IMR-90 (cell line): ENCODE results near the gene PALMD. TPM values are rescaled to one million over a fixed set of nuclear protein-coding genes. Genes with fewer than 3 reads are reported as not detected.

ENCODE experiments used
- ATAC-seq: fragments of 200-7000 bp; cut with Tn5 transposase; 2 replicates; pipeline ENCODE4 v1.9.1; 2020; ENCODE audit warnings: low read depth, mild to moderate bottlenecking, moderate library complexity
- BruUV-seq: library from RNA; stranded (reverse); fragments of 400-500 nt; replicated peaks from 2 replicates; lab custom pipeline; 2021; lab: Mats Ljungman, UMichigan
- CTCF ChIA-PET: fragments of 300-600 bp; formaldehyde crosslinking; extraction: SDS; loops from one replicate; lab custom pipeline; 2021; ENCODE audit warnings: antibody characterized with exemption; lab: Yijun Ruan, JAX
- POLR2A ChIA-PET: fragments of 300-600 bp; sonication (Branson Sonifier 250); formaldehyde crosslinking; loops from one replicate; lab custom pipeline; 2022; ENCODE audit warnings: antibody characterized with exemption; ENCODE audit not compliant: unreplicated experiment; lab: Charles Lee
- DNase-seq: peaks from one replicate; pipeline ENCODE4 v3.0.0; 2013
- H2AFZ ChIP-seq: replicated peaks from 2 replicates; pipeline ENCODE3; 2013; ENCODE audit warnings: low read length, mild to moderate bottlenecking; ENCODE audit not compliant: poor library complexity
- H2AK5ac ChIP-seq: 2 replicates; pipeline ENCODE4 v1.6.1; 2013; ENCODE audit warnings: low read depth, low read length, inconsistent platforms
- H2AK9ac ChIP-seq: replicated peaks from 2 replicates; pipeline ENCODE3; 2013; ENCODE audit warnings: mild to moderate bottlenecking, low read depth, low read length, moderate library complexity; ENCODE audit not compliant: poor library complexity
- H2BK120ac ChIP-seq: 2 replicates; pipeline ENCODE4 v1.6.1; 2013; ENCODE audit warnings: low read depth, low read length, inconsistent platforms
- H2BK15ac ChIP-seq: 3 replicates; pipeline ENCODE4 v1.6.1; 2013; ENCODE audit warnings: low read depth, low read length, inconsistent platforms
- H2BK20ac ChIP-seq: 2 replicates; pipeline ENCODE4 v1.6.1; 2013; ENCODE audit warnings: low read depth, mild to moderate bottlenecking, inconsistent platforms, low read length, moderate library complexity
- H2BK5ac ChIP-seq: 2 replicates; pipeline ENCODE4 v1.6.1; 2013; ENCODE audit warnings: mild to moderate bottlenecking, low read depth, low read length, inconsistent platforms; ENCODE audit not compliant: poor library complexity, severe bottlenecking
- H3K14ac ChIP-seq: replicated peaks from 2 replicates; pipeline ENCODE4 v1.6.1; 2013; ENCODE audit warnings: low read depth, low read length, inconsistent platforms
- H3K18ac ChIP-seq: 2 replicates; pipeline ENCODE4 v1.6.1; 2013; ENCODE audit warnings: low read depth, low read length, control low read depth
- H3K23ac ChIP-seq: 2 replicates; pipeline ENCODE4 v1.6.1; 2013; ENCODE audit warnings: low read depth, low read length, inconsistent platforms
- H3K27ac ChIP-seq: 2 replicates; pipeline ENCODE4 v1.5.1; 2013; ENCODE audit warnings: mild to moderate bottlenecking, control low read depth, low read length; ENCODE audit not compliant: insufficient read depth
- H3K27me3 ChIP-seq: 2 replicates; pipeline ENCODE4 v1.6.1; 2013; ENCODE audit warnings: low read length; ENCODE audit not compliant: control insufficient read depth, insufficient read depth
- H3K36me3 ChIP-seq: 2 replicates; pipeline ENCODE4 v1.6.1; 2013; ENCODE audit warnings: low read length, mixed read lengths; ENCODE audit not compliant: control insufficient read depth, insufficient read depth
- H3K4ac ChIP-seq: 2 replicates; pipeline ENCODE4 v1.6.1; 2013; ENCODE audit warnings: low read depth, low read length, inconsistent platforms
- H3K4me1 ChIP-seq: 2 replicates; pipeline ENCODE4 v1.6.1; 2013; ENCODE audit warnings: low read length, mixed read lengths; ENCODE audit not compliant: control insufficient read depth, insufficient read depth
- H3K4me2 ChIP-seq: 2 replicates; pipeline ENCODE4 v1.6.1; 2013; ENCODE audit warnings: low read depth, mild to moderate bottlenecking, control low read depth, low read length, moderate library complexity
- H3K4me3 ChIP-seq: 2 replicates; pipeline ENCODE4 v1.5.1; 2013; ENCODE audit warnings: low read depth, mild to moderate bottlenecking, control low read depth, low read length, moderate library complexity; ENCODE audit not compliant: insufficient read depth
- H3K56ac ChIP-seq: 2 replicates; pipeline ENCODE4 v1.6.1; 2013; ENCODE audit warnings: low read length, inconsistent platforms; ENCODE audit not compliant: insufficient read depth; ENCODE audit errors: extremely low read depth
- H3K79me1 ChIP-seq, 2 experiments: 2 replicates each; pipeline ENCODE4 v1.6.1; 2013; ENCODE audit warnings: low read length in 2 of 2, inconsistent platforms in 1 of 2, low read depth in 1 of 2
- H3K9ac ChIP-seq: 2 replicates; pipeline ENCODE4 v1.6.1; 2013; ENCODE audit warnings: low read depth, low read length, control low read depth
- H3K9me1 ChIP-seq: 2 replicates; pipeline ENCODE4 v1.6.1; 2013; ENCODE audit warnings: low read length, inconsistent platforms; ENCODE audit not compliant: insufficient read depth
- H3K9me3 ChIP-seq: 2 replicates; pipeline ENCODE4 v1.6.1; 2013; ENCODE audit warnings: low read length; ENCODE audit not compliant: control insufficient read depth, insufficient read depth
- H4K20me1 ChIP-seq: 2 replicates; pipeline ENCODE4 v1.6.1; 2013; ENCODE audit warnings: low read length, inconsistent platforms; ENCODE audit not compliant: insufficient read depth
- H4K5ac ChIP-seq: 2 replicates; pipeline ENCODE4 v1.6.1; 2013; ENCODE audit warnings: mild to moderate bottlenecking, low read depth, low read length, control low read depth
- H4K8ac ChIP-seq, 2 experiments: 2 replicates each; pipeline ENCODE4 v1.6.1; 2013; ENCODE audit warnings: low read depth in 2 of 2, low read length in 2 of 2, control low read depth in 1 of 2, inconsistent platforms in 1 of 2
- H4K91ac ChIP-seq: 2 replicates; pipeline ENCODE4 v1.6.1; 2013; ENCODE audit warnings: low read depth, low read length, inconsistent platforms; ENCODE audit not compliant: insufficient read depth
- BHLHE40 ChIP-seq: fragments of 150-350 bp; IDR thresholded peaks from 2 replicates; pipeline ENCODE4 v1.6.1; 2016; ENCODE audit warnings: mild to moderate bottlenecking, low read depth, low read length
- CTCF ChIP-seq: conservative IDR thresholded peaks from 2 replicates; pipeline ENCODE4 v1.5.1; 2012; ENCODE audit warnings: mild to moderate bottlenecking, low read depth, low read length, improper control_type of control experiment
- MAFK ChIP-seq: IDR thresholded peaks from 2 replicates; pipeline ENCODE4 v1.6.1; 2012; ENCODE audit warnings: low read depth, low read length, improper control_type of control experiment
- MXI1 ChIP-seq: IDR thresholded peaks from 2 replicates; pipeline ENCODE4 v1.6.1; 2012; ENCODE audit warnings: low read depth, mild to moderate bottlenecking, low read length, moderate library complexity, borderline replicate concordance
- NFE2L2 ChIP-seq: fragments of 150-350 bp; IDR thresholded peaks from 2 replicates; pipeline ENCODE4 v1.6.1; 2016; ENCODE audit warnings: low read depth, mild to moderate bottlenecking, low read length
- RAD21 ChIP-seq: IDR thresholded peaks from 2 replicates; pipeline ENCODE4 v1.6.1; 2012; ENCODE audit warnings: low read length, improper control_type of control experiment
- RCOR1 ChIP-seq: IDR thresholded peaks from 2 replicates; pipeline ENCODE4 v1.6.1; 2012; ENCODE audit warnings: mild to moderate bottlenecking, low read length, improper control_type of control experiment; ENCODE audit not compliant: insufficient replicate concordance
- RFX5 ChIP-seq: IDR thresholded peaks from 2 replicates; pipeline ENCODE4 v1.8.0; 2012; ENCODE audit warnings: low read depth, mild to moderate bottlenecking, low read length, moderate library complexity
- SMC3 ChIP-seq: fragments of 150-350 bp; IDR thresholded peaks from 2 replicates; pipeline ENCODE4 v1.6.1; 2016; ENCODE audit warnings: low read depth, mild to moderate bottlenecking, antibody characterized with exemption, low read length, moderate library complexity
- WGBS, 2 experiments: methylation state at CpG; one replicate each; pipeline versions ENCODE4 v1.1.5 to v1.1.7; 2013; ENCODE audit warnings: missing lambda C conversion rate in 2 of 2; ENCODE audit not compliant: insufficient read length in 1 of 2; ENCODE audit errors: extremely low coverage in 2 of 2; 5-methylcytosine and 5-hydroxymethylcytosine counted together
- dilution Hi-C: fragments of 300-500 bp; cut with HindIII; formaldehyde crosslinking; loops from one replicate; pipeline ENCODE4 v1.14.3; 2018; ENCODE audit warnings: low sequenced_read_pairs; ENCODE audit not compliant: unreplicated experiment
- in situ Hi-C: fragments of 300-500 bp; cut with MboI; formaldehyde crosslinking; loops from 3 replicates; pipeline ENCODE4 v1.14.3; 2019; ENCODE audit warnings: low sequenced_read_pairs, inconsistent platforms, mixed read lengths
- intact Hi-C: fragments of 100-400 bp; cut with micrococcal nuclease; formaldehyde crosslinking; loops from 2 replicates; pipeline ENCODE4 v1.10.0; 2022
- polyA plus RNA-seq, 3 experiments: library from polyadenylated mRNA; depleted of rRNA; stranded (reverse); fragments of >200 nt; gene quantifications; 2 replicates each; pipeline ENCODE4 v1.2.3, GENCODE V29; 2012; ENCODE audit warnings: low replicate concordance in 1 of 3
- total RNA-seq: library from RNA; depleted of rRNA; stranded (reverse); fragments of >200 nt; gene quantifications from 2 replicates; pipeline ENCODE4 v1.2.3, GENCODE V29; 2012

Gene PALMD
- total and polyA plus RNA-seq, 2 of the 4 experiments (the other 2 are of a cell fraction): 0.51 to 0.72 TPM

- Histone ChIP-seq H2BK15ac (no peak overlapping the region), H2AK9ac (no peak overlapping the region), H2BK120ac (peak overlapping the region; percentile 75), H4K20me1 (no peaks in the 10 kb centered on the region), H3K14ac (no peak overlapping the region), H4K5ac (peak overlapping the region; percentile 5; the same call in 1 of the 2 replicates), H3K9me1 (no peaks in the 10 kb centered on the region), H3K79me1 (no peaks in the 10 kb centered on the region), H3K36me3 (0 out of 2 replicates have a peak, but pooled peaks cover 2% of the 10 kb centered on the region), H3K56ac (no peak overlapping the region), H3K4me2 (no peak overlapping the region), H3K27ac (no peak overlapping the region), H3K4ac (peak overlapping the region; percentile 50; the same call in 1 of the 2 replicates), H3K9ac (no peak overlapping the region; the same call in 1 of the 2 replicates), H4K8ac (peak overlapping the region in 1 of 2 experiments; percentile 54; a peak in 1 of 4 replicates), H3K18ac (peak overlapping the region; percentile 42; the same call in 1 of the 2 replicates), H2BK20ac (peak overlapping the region; percentile 74), H3K9me3 (no peaks in the 10 kb centered on the region), H2AK5ac (no peak overlapping the region), H2BK5ac (no peak overlapping the region), H3K4me3 (no peak overlapping the region), H3K27me3 (no peaks in the 10 kb centered on the region), H3K4me1 (no peaks in the 10 kb centered on the region), H2AFZ (peak overlapping the region; percentile 71), H3K23ac (0 out of 2 replicates have a peak overlapping the region, but pooled peaks have one; percentile 11), H4K91ac (no peak overlapping the region)
- CTCF ChIA-PET: interaction anchor here (0.7 kb wide), 1 partner anchor 9 kb away, joined by 3 read pairs; no protein-coding TSS in a partner anchor
- no CpG with 5 or more reads among the region's 4 CpGs for WGBS, 2 experiments
- ATAC-seq: peak; percentile 100
- in situ Hi-C loops: no loop called here
- TF ChIP-seq CTCF: peak; percentile 72
- no peak for TF ChIP-seq MXI1
- no peak for TF ChIP-seq MAFK
- peak; percentile 81 for TF ChIP-seq RAD21
- TF ChIP-seq SMC3: peak; percentile 55
- no peak for TF ChIP-seq BHLHE40
- TF ChIP-seq NFE2L2: no peak
- TF ChIP-seq RFX5: no peak
- TF ChIP-seq RCOR1: no peak
- dilution Hi-C loops: no loop called here
- intact Hi-C loops: loop anchor here (1.0 to 10.0 kb wide), 4 partner anchors 557 to 992 kb away; no protein-coding TSS in a partner anchor
- DNase-seq: peak; percentile 77
- POLR2A ChIA-PET: no interaction called here
- no TSS peak for BruUV-seq
Measured at GRCh38 chr1:99737016-99737415, 91.1 kb downstream of the PALMD start.
